IMR-90 (cell line): ENCODE measurements around the gene LRFN2. TPM values are rescaled to one million over a fixed set of nuclear protein-coding genes. Genes with fewer than 3 reads are reported as not detected.

Source experiments
- ATAC-seq: fragments of 200-7000 bp; cut with Tn5 transposase; 2 replicates; pipeline ENCODE4 v1.9.1; 2020; ENCODE audit warnings: low read depth, mild to moderate bottlenecking, moderate library complexity
- Bru-seq: library from RNA; stranded (reverse); fragments of 400-500 nt; gene quantifications from one replicate; lab custom pipeline; 2021; lab: Mats Ljungman, UMichigan
- BruChase-seq, 2 experiments: library from RNA; stranded (reverse); fragments of 400-500 nt; gene quantifications; one replicate each; lab custom pipeline; 2021; lab: Mats Ljungman, UMichigan
- BruUV-seq: library from RNA; stranded (reverse); fragments of 400-500 nt; replicated peaks from 2 replicates; lab custom pipeline; 2021; lab: Mats Ljungman, UMichigan
- CTCF ChIA-PET: fragments of 300-600 bp; formaldehyde crosslinking; extraction: SDS; loops from one replicate; lab custom pipeline; 2021; ENCODE audit warnings: antibody characterized with exemption; lab: Yijun Ruan, JAX
- POLR2A ChIA-PET: fragments of 300-600 bp; sonication (Branson Sonifier 250); formaldehyde crosslinking; loops from one replicate; lab custom pipeline; 2022; ENCODE audit warnings: antibody characterized with exemption; ENCODE audit not compliant: unreplicated experiment; lab: Charles Lee
- DNase-seq: peaks from one replicate; pipeline ENCODE4 v3.0.0; 2013
- H2AFZ ChIP-seq: replicated peaks from 2 replicates; pipeline ENCODE3; 2013; ENCODE audit warnings: low read length, mild to moderate bottlenecking; ENCODE audit not compliant: poor library complexity
- H2AK5ac ChIP-seq: 2 replicates; pipeline ENCODE4 v1.6.1; 2013; ENCODE audit warnings: low read depth, low read length, inconsistent platforms
- H2AK9ac ChIP-seq: replicated peaks from 2 replicates; pipeline ENCODE3; 2013; ENCODE audit warnings: mild to moderate bottlenecking, low read depth, low read length, moderate library complexity; ENCODE audit not compliant: poor library complexity
- H2BK120ac ChIP-seq: 2 replicates; pipeline ENCODE4 v1.6.1; 2013; ENCODE audit warnings: low read depth, low read length, inconsistent platforms
- H2BK15ac ChIP-seq: 3 replicates; pipeline ENCODE4 v1.6.1; 2013; ENCODE audit warnings: low read depth, low read length, inconsistent platforms
- H2BK20ac ChIP-seq: 2 replicates; pipeline ENCODE4 v1.6.1; 2013; ENCODE audit warnings: low read depth, mild to moderate bottlenecking, inconsistent platforms, low read length, moderate library complexity
- H2BK5ac ChIP-seq: 2 replicates; pipeline ENCODE4 v1.6.1; 2013; ENCODE audit warnings: mild to moderate bottlenecking, low read depth, low read length, inconsistent platforms; ENCODE audit not compliant: poor library complexity, severe bottlenecking
- H3K14ac ChIP-seq: replicated peaks from 2 replicates; pipeline ENCODE4 v1.6.1; 2013; ENCODE audit warnings: low read depth, low read length, inconsistent platforms
- H3K18ac ChIP-seq: 2 replicates; pipeline ENCODE4 v1.6.1; 2013; ENCODE audit warnings: low read depth, low read length, control low read depth
- H3K23ac ChIP-seq: 2 replicates; pipeline ENCODE4 v1.6.1; 2013; ENCODE audit warnings: low read depth, low read length, inconsistent platforms
- H3K27ac ChIP-seq: 2 replicates; pipeline ENCODE4 v1.5.1; 2013; ENCODE audit warnings: mild to moderate bottlenecking, control low read depth, low read length; ENCODE audit not compliant: insufficient read depth
- H3K27me3 ChIP-seq: 2 replicates; pipeline ENCODE4 v1.6.1; 2013; ENCODE audit warnings: low read length; ENCODE audit not compliant: control insufficient read depth, insufficient read depth
- H3K36me3 ChIP-seq: 2 replicates; pipeline ENCODE4 v1.6.1; 2013; ENCODE audit warnings: low read length, mixed read lengths; ENCODE audit not compliant: control insufficient read depth, insufficient read depth
- H3K4ac ChIP-seq: 2 replicates; pipeline ENCODE4 v1.6.1; 2013; ENCODE audit warnings: low read depth, low read length, inconsistent platforms
- H3K4me1 ChIP-seq: 2 replicates; pipeline ENCODE4 v1.6.1; 2013; ENCODE audit warnings: low read length, mixed read lengths; ENCODE audit not compliant: control insufficient read depth, insufficient read depth
- H3K4me2 ChIP-seq: 2 replicates; pipeline ENCODE4 v1.6.1; 2013; ENCODE audit warnings: low read depth, mild to moderate bottlenecking, control low read depth, low read length, moderate library complexity
- H3K4me3 ChIP-seq: 2 replicates; pipeline ENCODE4 v1.5.1; 2013; ENCODE audit warnings: low read depth, mild to moderate bottlenecking, control low read depth, low read length, moderate library complexity; ENCODE audit not compliant: insufficient read depth
- H3K56ac ChIP-seq: 2 replicates; pipeline ENCODE4 v1.6.1; 2013; ENCODE audit warnings: low read length, inconsistent platforms; ENCODE audit not compliant: insufficient read depth; ENCODE audit errors: extremely low read depth
- H3K79me1 ChIP-seq, 2 experiments: 2 replicates each; pipeline ENCODE4 v1.6.1; 2013; ENCODE audit warnings: low read length in 2 of 2, inconsistent platforms in 1 of 2, low read depth in 1 of 2
- H3K9ac ChIP-seq: 2 replicates; pipeline ENCODE4 v1.6.1; 2013; ENCODE audit warnings: low read depth, low read length, control low read depth
- H3K9me1 ChIP-seq: 2 replicates; pipeline ENCODE4 v1.6.1; 2013; ENCODE audit warnings: low read length, inconsistent platforms; ENCODE audit not compliant: insufficient read depth
- H3K9me3 ChIP-seq: 2 replicates; pipeline ENCODE4 v1.6.1; 2013; ENCODE audit warnings: low read length; ENCODE audit not compliant: control insufficient read depth, insufficient read depth
- H4K20me1 ChIP-seq: 2 replicates; pipeline ENCODE4 v1.6.1; 2013; ENCODE audit warnings: low read length, inconsistent platforms; ENCODE audit not compliant: insufficient read depth
- H4K5ac ChIP-seq: 2 replicates; pipeline ENCODE4 v1.6.1; 2013; ENCODE audit warnings: mild to moderate bottlenecking, low read depth, low read length, control low read depth
- H4K8ac ChIP-seq, 2 experiments: 2 replicates each; pipeline ENCODE4 v1.6.1; 2013; ENCODE audit warnings: low read depth in 2 of 2, low read length in 2 of 2, control low read depth in 1 of 2, inconsistent platforms in 1 of 2
- H4K91ac ChIP-seq: 2 replicates; pipeline ENCODE4 v1.6.1; 2013; ENCODE audit warnings: low read depth, low read length, inconsistent platforms; ENCODE audit not compliant: insufficient read depth
- BHLHE40 ChIP-seq: fragments of 150-350 bp; IDR thresholded peaks from 2 replicates; pipeline ENCODE4 v1.6.1; 2016; ENCODE audit warnings: mild to moderate bottlenecking, low read depth, low read length
- CTCF ChIP-seq: conservative IDR thresholded peaks from 2 replicates; pipeline ENCODE4 v1.5.1; 2012; ENCODE audit warnings: mild to moderate bottlenecking, low read depth, low read length, improper control_type of control experiment
- ELK1 ChIP-seq: fragments of 150-350 bp; IDR thresholded peaks from 2 replicates; pipeline ENCODE4 v1.6.1; 2016; ENCODE audit warnings: low read depth, mild to moderate bottlenecking, low read length, moderate library complexity, borderline replicate concordance
- FOS ChIP-seq: fragments of 150-350 bp; IDR thresholded peaks from 2 replicates; pipeline ENCODE4 v1.6.1; 2016; ENCODE audit warnings: low read depth, low read length
- MAFK ChIP-seq: IDR thresholded peaks from 2 replicates; pipeline ENCODE4 v1.6.1; 2012; ENCODE audit warnings: low read depth, low read length, improper control_type of control experiment
- MXI1 ChIP-seq: IDR thresholded peaks from 2 replicates; pipeline ENCODE4 v1.6.1; 2012; ENCODE audit warnings: low read depth, mild to moderate bottlenecking, low read length, moderate library complexity, borderline replicate concordance
- NFE2L2 ChIP-seq: fragments of 150-350 bp; IDR thresholded peaks from 2 replicates; pipeline ENCODE4 v1.6.1; 2016; ENCODE audit warnings: low read depth, mild to moderate bottlenecking, low read length
- RAD21 ChIP-seq: IDR thresholded peaks from 2 replicates; pipeline ENCODE4 v1.6.1; 2012; ENCODE audit warnings: low read length, improper control_type of control experiment
- RFX5 ChIP-seq: IDR thresholded peaks from 2 replicates; pipeline ENCODE4 v1.8.0; 2012; ENCODE audit warnings: low read depth, mild to moderate bottlenecking, low read length, moderate library complexity
- SMC3 ChIP-seq: fragments of 150-350 bp; IDR thresholded peaks from 2 replicates; pipeline ENCODE4 v1.6.1; 2016; ENCODE audit warnings: low read depth, mild to moderate bottlenecking, antibody characterized with exemption, low read length, moderate library complexity
- WGBS, 2 experiments: methylation state at CpG; one replicate each; pipeline versions ENCODE4 v1.1.5 to v1.1.7; 2013; ENCODE audit warnings: missing lambda C conversion rate in 2 of 2; ENCODE audit not compliant: insufficient read length in 1 of 2; ENCODE audit errors: extremely low coverage in 2 of 2; 5-methylcytosine and 5-hydroxymethylcytosine counted together
- dilution Hi-C: fragments of 300-500 bp; cut with HindIII; formaldehyde crosslinking; loops from one replicate; pipeline ENCODE4 v1.14.3; 2018; ENCODE audit warnings: low sequenced_read_pairs; ENCODE audit not compliant: unreplicated experiment
- in situ Hi-C: fragments of 300-500 bp; cut with MboI; formaldehyde crosslinking; loops from 3 replicates; pipeline ENCODE4 v1.14.3; 2019; ENCODE audit warnings: low sequenced_read_pairs, inconsistent platforms, mixed read lengths
- intact Hi-C: fragments of 100-400 bp; cut with micrococcal nuclease; formaldehyde crosslinking; loops from 2 replicates; pipeline ENCODE4 v1.10.0; 2022
- long read RNA-seq: library from polyadenylated mRNA; unstranded; transcript quantifications from one replicate; pipeline ENCODE4 v2.0.0, GENCODE V29; 2021; ENCODE audit not compliant: unreplicated experiment
- polyA plus RNA-seq, 3 experiments: library from polyadenylated mRNA; depleted of rRNA; stranded (reverse); fragments of >200 nt; gene quantifications; 2 replicates each; pipeline ENCODE4 v1.2.3, GENCODE V29; 2012; ENCODE audit warnings: low replicate concordance in 1 of 3
- total RNA-seq: library from RNA; depleted of rRNA; stranded (reverse); fragments of >200 nt; gene quantifications from 2 replicates; pipeline ENCODE4 v1.2.3, GENCODE V29; 2012; rRNA removed

LRFN2 gene
- total RNA-seq (not detected in 2 replicates), polyA plus RNA-seq (2012; rRNA removed) (not detected in 2 replicates), Bru-seq, nascent RNA (not detected), BruChase-seq, experiment 1, labeled RNA remaining after a 6-hour chase (percentile 0 among the genes with signal in this experiment), BruChase-seq, experiment 2, labeled RNA remaining after a 2-hour chase (percentile 1 among the genes with signal in this experiment)
- polyA plus RNA-seq (2012; cell fraction: cytosol; rRNA removed) = not detected in 2 replicates
- not detected in 2 replicates for polyA plus RNA-seq (2012; cell fraction: nucleus; rRNA removed; ENCODE audit: low replicate concordance)
- long read RNA-seq = 0 reads

- ChIA-PET POLR2A (no interaction called here), CTCF (interaction anchor here (0.7 to 1.0 kb wide), 3 partner anchors 12 to 259 kb away, joined by 3 read pairs; no protein-coding TSS in a partner anchor)
- no peak within 1 kb of the TSS for H2AK5ac ChIP-seq
- no peak within 1 kb of the TSS for H2BK5ac ChIP-seq
- dilution Hi-C loops (no loop called here), intact Hi-C loops (no loop called here), in situ Hi-C loops (no loop called here)
- H2BK15ac ChIP-seq = no peak within 1 kb of the TSS
- H3K27ac ChIP-seq = no peak within 1 kb of the TSS
- H4K20me1 ChIP-seq = no peaks in the 10 kb centered on the region
- peaks cover 32% of the 10 kb centered on the region for H3K27me3 ChIP-seq
- no peak within 1 kb of the TSS for H4K91ac ChIP-seq
- no peaks in the 10 kb centered on the region for H3K79me1 ChIP-seq
- H3K9me3 ChIP-seq = no peaks in the 10 kb centered on the region
- no TSS peak for BruUV-seq
- no peak for TF ChIP-seq MAFK
- TF ChIP-seq SMC3 = no peak
- TF ChIP-seq FOS = no peak
- TF ChIP-seq RAD21 = peak; percentile 31; the same call in 1 of the 2 replicates
- peak; percentile 61 for TF ChIP-seq CTCF
- TF ChIP-seq NFE2L2 = no peak
- TF ChIP-seq ELK1 = no peak
- TF ChIP-seq RFX5 = no peak
- peak; percentile 80 for TF ChIP-seq BHLHE40
- no peak for TF ChIP-seq MXI1
- no peak within 1 kb of the TSS for H2BK20ac ChIP-seq
- no peak within 1 kb of the TSS for H3K9ac ChIP-seq
- H3K36me3 ChIP-seq = no peaks in the 10 kb centered on the region
- peak; percentile 53 for DNase-seq
- no peak within 1 kb of the TSS for H3K14ac ChIP-seq
- H4K5ac ChIP-seq = no peak within 1 kb of the TSS
- H4K8ac ChIP-seq = no peak within 1 kb of the TSS
- no peak within 1 kb of the TSS for H3K23ac ChIP-seq
- whole genome bisulfite sequencing, 2 experiments = 3% methylated on average over 21 of the region's 89 CpGs; no CpG with 5 or more reads in 1 of the 2 experiments
- H3K9me1 ChIP-seq = no peaks in the 10 kb centered on the region
- peak within 1 kb of the TSS; percentile 93 for H3K4me2 ChIP-seq
- H2AK9ac ChIP-seq = peak within 1 kb of the TSS; percentile 42
- peak; percentile 99 for ATAC-seq
- H3K4ac ChIP-seq = no peak within 1 kb of the TSS
- peak within 1 kb of the TSS; percentile 38 for H3K4me3 ChIP-seq
- H2BK120ac ChIP-seq = no peak within 1 kb of the TSS
- peak within 1 kb of the TSS; percentile 82 for H2AFZ ChIP-seq
- H3K4me1 ChIP-seq = no peaks in the 10 kb centered on the region
- no peak within 1 kb of the TSS for H3K56ac ChIP-seq
- no peak within 1 kb of the TSS for H3K18ac ChIP-seq
Observed at GRCh38 chr6:40587240-40588069, at the start of gene LRFN2. Gene LRFN2, minus strand, starts transcription at chr6:40587364.
